LNCAP (cell line): Measurements from ENCODE around the gene BCOR.

ENCODE experiments used
- CTCF ChIP-seq: fragments of 450-650 bp; IDR thresholded peaks from 2 replicates; pipeline ENCODE4 v1.5.1; 2017; ENCODE audit warnings: mild to moderate bottlenecking

The BCOR gene

GRCh38 chrX:40005292-40006011 lies 92.3 kb downstream of the BCOR start:
- TF ChIP-seq CTCF, result no peak

- no peak for TF ChIP-seq CTCF
Measured at GRCh38 chrX:40004921-40005291, 92.9 kb downstream of the BCOR start.

- no peak for TF ChIP-seq CTCF
Measured at GRCh38 chrX:40004246-40004535, 93.6 kb downstream of the BCOR start.

GRCh38 chrX:40003428-40004245 lies 94.1 kb downstream of the BCOR start:
- TF ChIP-seq CTCF, result no peak

- no peak for TF ChIP-seq CTCF
Measured at GRCh38 chrX:40003071-40003427, 94.7 kb downstream of the BCOR start.
